Nasal cavity respiratory epithelium epithelial cell of viscerocranial mucosa (primary cell): ENCODE results near the gene ARMS2. TPM values are rescaled to one million over a fixed set of nuclear protein-coding genes. Genes with fewer than 3 reads are reported as not detected.

ENCODE experiments used
- total RNA-seq: library from RNA; depleted of rRNA; stranded (reverse); fragments of >200 nt; gene quantifications from 2 replicates; pipeline ENCODE4 v1.2.3, GENCODE V29; 2014

ARMS2 gene
- not detected in 2 replicates for total RNA-seq

GRCh38 chr10:122454603-122455080 lies at the start of gene ARMS2:
ARMS2 (plus strand) TSS chr10:122454653; CDS start chr10:122454728, 75 bp downstream.

GRCh38 chr10:122461367-122461728 lies 6.9 kb downstream of the ARMS2 start, which contains the start of gene HTRA1:
HTRA1 (plus strand) TSS chr10:122461553; CDS start chr10:122461653, 100 bp downstream.

Other genes with a start within 250 kb of the ARMS2 start
- under 0.01 and 0.07 TPM in 2 replicates for gene BTBD16, start 183.4 kb upstream of the ARMS2 start, total RNA-seq
- 54.7 and 67.4 TPM in 2 replicates for gene PLEKHA1, start 79.9 kb upstream of the ARMS2 start, total RNA-seq
- gene HTRA1, start 6.9 kb downstream of the ARMS2 start, total RNA-seq, result 120 and 178 TPM in 2 replicates
- gene DMBT1, start 106.1 kb downstream of the ARMS2 start, total RNA-seq, result under 0.01 TPM in 1 of 2 replicates, not detected in the other
- gene C10orf120, start 245.2 kb downstream of the ARMS2 start, total RNA-seq, result not detected in 2 replicates